Measurements from ENCODE around the gene ANXA5. TPM values are rescaled to one million over a fixed set of nuclear protein-coding genes. Genes with fewer than 3 reads are reported as not detected.

The ANXA5 gene
- polyA plus RNA-seq, 1 of the 3 experiments (the other 2 are of a cell fraction): 379 TPM

DNA sequence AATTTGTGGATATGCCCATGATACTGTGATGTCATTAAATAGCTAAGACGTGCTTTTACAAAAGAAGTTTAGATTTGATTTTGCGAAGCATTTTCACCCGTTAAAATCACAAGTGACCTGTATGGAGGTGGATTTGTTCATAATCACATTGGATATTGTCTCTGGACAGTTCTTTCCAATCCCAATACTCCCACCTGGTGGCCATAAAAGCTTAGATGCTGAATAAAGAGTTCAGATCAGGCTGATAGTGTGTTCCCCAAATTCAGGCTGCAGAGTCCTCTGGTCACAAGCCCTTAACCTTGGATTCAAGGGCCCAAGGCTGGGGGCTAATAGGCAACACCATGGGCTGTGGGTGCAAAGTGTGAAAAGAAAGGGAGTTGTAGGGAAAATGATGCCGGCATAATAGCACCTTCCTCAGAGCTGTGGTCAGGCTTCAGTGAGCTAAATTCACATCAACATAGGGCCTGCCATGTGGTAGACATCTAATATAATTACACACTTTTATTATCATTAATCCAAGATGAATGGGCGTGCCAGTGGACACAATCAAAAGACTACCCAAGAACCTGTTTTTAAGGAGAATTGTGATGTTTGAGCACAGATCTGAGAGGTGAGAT lies 40.1 kb upstream of the ANXA5 start:
- CTCF ChIA-PET: interaction anchor here (0.6 to 2.2 kb wide), 22 partner anchors 9 to 544 kb away, joined by 3 to 22 read pairs (median 4); no protein-coding TSS in a partner anchor
- peak; percentile 45 for DNase-seq

More for the DNA sequence above, 40.1 kb upstream of the ANXA5 start:
- Histone ChIP-seq H3K79me2 (ENCODE audit: insufficient read depth) (no peaks in the 10 kb centered on the region), H3K9ac (no peak overlapping the region), H3K27ac (ENCODE audit: low read depth in 2 of 2, low read length in 1 of 2) (no peak overlapping the region), H3K27me3 (ENCODE audit: insufficient read depth) (no peaks in the 10 kb centered on the region), H4K20me1 (ENCODE audit: insufficient read depth) (no peaks in the 10 kb centered on the region), H3K4me3 (ENCODE audit: low read depth in 2 of 2, low read length in 1 of 2) (no peak overlapping the region), H3K4me2 (no peak overlapping the region), H2AFZ (ENCODE audit: low read depth) (0 out of 2 replicates have a peak overlapping the region, but pooled peaks have one; percentile 32), H3K9me3 (no peaks in the 10 kb centered on the region), H3K36me3 (replicated peaks in 1 of 2; ENCODE audit: control insufficient read depth in 1 of 2, insufficient read depth in 2 of 2, low read length in 1 of 2) (no peaks in the 10 kb centered on the region), H3F3A (replicated peaks; ENCODE audit: insufficient read depth) (no peaks in the 10 kb centered on the region), H3K9me2 (no peaks in the 10 kb centered on the region), H3K4me1 (ENCODE audit: control insufficient read depth in 1 of 2, insufficient read depth in 2 of 2, low read depth in 1 of 2, low read length in 1 of 2) (peaks cover 0 to 2% of the 10 kb centered on the region in 2 experiments; a peak in 2 of 4 replicates)
- peak; percentile 60 for TF ChIP-seq SMC3 (IDR thresholded peaks at IDR 0.05; ENCODE audit: low read depth, low read length)
- TF ChIP-seq, protein P1, sequence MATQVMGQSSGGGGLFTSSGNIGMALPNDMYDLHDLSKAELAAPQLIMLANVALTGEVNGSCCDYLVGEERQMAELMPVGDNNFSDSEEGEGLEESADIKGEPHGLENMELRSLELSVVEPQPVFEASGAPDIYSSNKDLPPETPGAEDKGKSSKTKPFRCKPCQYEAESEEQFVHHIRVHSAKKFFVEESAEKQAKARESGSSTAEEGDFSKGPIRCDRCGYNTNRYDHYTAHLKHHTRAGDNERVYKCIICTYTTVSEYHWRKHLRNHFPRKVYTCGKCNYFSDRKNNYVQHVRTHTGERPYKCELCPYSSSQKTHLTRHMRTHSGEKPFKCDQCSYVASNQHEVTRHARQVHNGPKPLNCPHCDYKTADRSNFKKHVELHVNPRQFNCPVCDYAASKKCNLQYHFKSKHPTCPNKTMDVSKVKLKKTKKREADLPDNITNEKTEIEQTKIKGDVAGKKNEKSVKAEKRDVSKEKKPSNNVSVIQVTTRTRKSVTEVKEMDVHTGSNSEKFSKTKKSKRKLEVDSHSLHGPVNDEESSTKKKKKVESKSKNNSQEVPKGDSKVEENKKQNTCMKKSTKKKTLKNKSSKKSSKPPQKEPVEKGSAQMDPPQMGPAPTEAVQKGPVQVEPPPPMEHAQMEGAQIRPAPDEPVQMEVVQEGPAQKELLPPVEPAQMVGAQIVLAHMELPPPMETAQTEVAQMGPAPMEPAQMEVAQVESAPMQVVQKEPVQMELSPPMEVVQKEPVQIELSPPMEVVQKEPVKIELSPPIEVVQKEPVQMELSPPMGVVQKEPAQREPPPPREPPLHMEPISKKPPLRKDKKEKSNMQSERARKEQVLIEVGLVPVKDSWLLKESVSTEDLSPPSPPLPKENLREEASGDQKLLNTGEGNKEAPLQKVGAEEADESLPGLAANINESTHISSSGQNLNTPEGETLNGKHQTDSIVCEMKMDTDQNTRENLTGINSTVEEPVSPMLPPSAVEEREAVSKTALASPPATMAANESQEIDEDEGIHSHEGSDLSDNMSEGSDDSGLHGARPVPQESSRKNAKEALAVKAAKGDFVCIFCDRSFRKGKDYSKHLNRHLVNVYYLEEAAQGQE (IDR thresholded peaks at IDR 0.05; ENCODE audit: low read depth, low read length): no peak
- no peak for TF ChIP-seq GABPA (IDR thresholded peaks at IDR 0.05; ENCODE audit: low read depth)
- TF ChIP-seq JUND (IDR thresholded peaks at IDR 0.05): no peak
- TF ChIP-seq, protein P2, sequence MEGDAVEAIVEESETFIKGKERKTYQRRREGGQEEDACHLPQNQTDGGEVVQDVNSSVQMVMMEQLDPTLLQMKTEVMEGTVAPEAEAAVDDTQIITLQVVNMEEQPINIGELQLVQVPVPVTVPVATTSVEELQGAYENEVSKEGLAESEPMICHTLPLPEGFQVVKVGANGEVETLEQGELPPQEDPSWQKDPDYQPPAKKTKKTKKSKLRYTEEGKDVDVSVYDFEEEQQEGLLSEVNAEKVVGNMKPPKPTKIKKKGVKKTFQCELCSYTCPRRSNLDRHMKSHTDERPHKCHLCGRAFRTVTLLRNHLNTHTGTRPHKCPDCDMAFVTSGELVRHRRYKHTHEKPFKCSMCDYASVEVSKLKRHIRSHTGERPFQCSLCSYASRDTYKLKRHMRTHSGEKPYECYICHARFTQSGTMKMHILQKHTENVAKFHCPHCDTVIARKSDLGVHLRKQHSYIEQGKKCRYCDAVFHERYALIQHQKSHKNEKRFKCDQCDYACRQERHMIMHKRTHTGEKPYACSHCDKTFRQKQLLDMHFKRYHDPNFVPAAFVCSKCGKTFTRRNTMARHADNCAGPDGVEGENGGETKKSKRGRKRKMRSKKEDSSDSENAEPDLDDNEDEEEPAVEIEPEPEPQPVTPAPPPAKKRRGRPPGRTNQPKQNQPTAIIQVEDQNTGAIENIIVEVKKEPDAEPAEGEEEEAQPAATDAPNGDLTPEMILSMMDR (IDR thresholded peaks at IDR 0.05): peak; percentile 77
- no peak for TF ChIP-seq POLR2AphosphoS5 (IDR thresholded peaks at IDR 0.05; ENCODE audit: low read depth, low read length)
- TF ChIP-seq, protein P3, sequence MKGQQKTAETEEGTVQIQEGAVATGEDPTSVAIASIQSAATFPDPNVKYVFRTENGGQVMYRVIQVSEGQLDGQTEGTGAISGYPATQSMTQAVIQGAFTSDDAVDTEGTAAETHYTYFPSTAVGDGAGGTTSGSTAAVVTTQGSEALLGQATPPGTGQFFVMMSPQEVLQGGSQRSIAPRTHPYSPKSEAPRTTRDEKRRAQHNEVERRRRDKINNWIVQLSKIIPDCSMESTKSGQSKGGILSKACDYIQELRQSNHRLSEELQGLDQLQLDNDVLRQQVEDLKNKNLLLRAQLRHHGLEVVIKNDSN (IDR thresholded peaks at IDR 0.05; ENCODE audit: borderline replicate concordance, low read depth): no peak
- peak; percentile 76 for TF ChIP-seq RAD21 (IDR thresholded peaks at IDR 0.05; ENCODE audit: low read length)
- WGBS (ENCODE audit: low lambda C conversion rate): 9% methylated on average over 5 of the region's 5 CpGs
- POLR2A ChIA-PET: no interaction called here
